Measurements from ENCODE around the gene ANK2.

ANK2 gene

GRCh38 chr4:113285501-113285900 is 236.0 kb downstream of the ANK2 start:
- DNase-seq (ENCODE audit: low spot score) (no peak), FAIRE-seq (no peak)

GRCh38 chr4:113288257-113288656 is 238.8 kb downstream of the ANK2 start:
- FAIRE-seq: no peak

GRCh38 chr4:113288696-113289095 is 239.2 kb downstream of the ANK2 start:
- no peak for FAIRE-seq
- no peak for DNase-seq (ENCODE audit: low spot score)

More at GRCh38 chr4:113288257-113288656, 238.8 kb downstream of the ANK2 start:
- DNase-seq (ENCODE audit: low spot score): no peak

GRCh38 chr4:113289766-113290165 is 240.3 kb downstream of the ANK2 start:
- DNase-seq (ENCODE audit: low spot score) (no peak), FAIRE-seq (no peak)

GRCh38 chr4:113290666-113291065 is 241.2 kb downstream of the ANK2 start:
- FAIRE-seq (no peak), DNase-seq (ENCODE audit: low spot score) (no peak)

- no peak for DNase-seq (ENCODE audit: low spot score)
- no peak for FAIRE-seq
These were observed 243.1 kb downstream of the ANK2 start for GRCh38 chr4:113292371-113293042.

- FAIRE-seq (no peak), DNase-seq (ENCODE audit: low spot score) (no peak)
These were observed 243.6 kb downstream of the ANK2 start for GRCh38 chr4:113293043-113293560.

- DNase-seq (ENCODE audit: low spot score) (no peak), FAIRE-seq (no peak)
These were observed 244.2 kb downstream of the ANK2 start for GRCh38 chr4:113293674-113294073.

- DNase-seq (ENCODE audit: low spot score): no peak
- FAIRE-seq: no peak
These were observed 245.5 kb downstream of the ANK2 start for GRCh38 chr4:113294908-113295307.

GRCh38 chr4:113300471-113300928 is 251.0 kb downstream of the ANK2 start:
- DNase-seq (ENCODE audit: low spot score) (peak; percentile 73), FAIRE-seq (no peak)

GRCh38 chr4:113302051-113302450 is 252.6 kb downstream of the ANK2 start:
- no peak for DNase-seq (ENCODE audit: low spot score)
- no peak for FAIRE-seq

- DNase-seq (ENCODE audit: low spot score) (no peak), FAIRE-seq (no peak)
These were observed 253.9 kb downstream of the ANK2 start for GRCh38 chr4:113303315-113303714.

GRCh38 chr4:113311047-113311446 is 261.6 kb downstream of the ANK2 start:
- DNase-seq (ENCODE audit: low spot score) (no peak), FAIRE-seq (no peak)

- no peak for DNase-seq (ENCODE audit: low spot score)
- FAIRE-seq: no peak
These were observed 263.1 kb downstream of the ANK2 start for GRCh38 chr4:113312529-113312928.

GRCh38 chr4:113314426-113314825 is 265.0 kb downstream of the ANK2 start:
- no peak for DNase-seq (ENCODE audit: low spot score)
- FAIRE-seq: no peak

- DNase-seq (ENCODE audit: low spot score) (no peak), FAIRE-seq (no peak)
These were observed 267.4 kb downstream of the ANK2 start for GRCh38 chr4:113316879-113317278.

- no peak for FAIRE-seq
- DNase-seq (ENCODE audit: low spot score): no peak
These were observed 268.1 kb downstream of the ANK2 start for GRCh38 chr4:113317523-113317922.

GRCh38 chr4:113322736-113323135 is 273.3 kb downstream of the ANK2 start:
- no peak for FAIRE-seq

GRCh38 chr4:113325876-113326615 is 276.6 kb downstream of the ANK2 start:
- no peak for FAIRE-seq
- DNase-seq (ENCODE audit: low spot score): no peak

More at GRCh38 chr4:113322736-113323135, 273.3 kb downstream of the ANK2 start:
- no peak for DNase-seq (ENCODE audit: low spot score)

GRCh38 chr4:113327494-113327893 is 278.0 kb downstream of the ANK2 start:
- no peak for FAIRE-seq
- DNase-seq (ENCODE audit: low spot score): no peak

GRCh38 chr4:113328514-113328913 is 279.1 kb downstream of the ANK2 start:
- FAIRE-seq (no peak), DNase-seq (ENCODE audit: low spot score) (no peak)

GRCh38 chr4:113330200-113330599 is 280.7 kb downstream of the ANK2 start:
- FAIRE-seq (no peak), DNase-seq (ENCODE audit: low spot score) (no peak)

- no peak for FAIRE-seq
- DNase-seq (ENCODE audit: low spot score): no peak
These were observed 282.4 kb downstream of the ANK2 start for GRCh38 chr4:113331811-113332210.

Measured in RCC 7860 (cell line).